Left ventricle myocardium inferior (tissue), 1 donor: Measurements from ENCODE around the gene TIGD1. TPM values are rescaled to one million over a fixed set of nuclear protein-coding genes. Genes with fewer than 3 reads are reported as not detected.

Experiments used
- DNase-seq: peaks from one replicate; pipeline ENCODE4 v3.0.0-alpha.2; 2020
- H3K27ac ChIP-seq: fragments of 200-600 bp; replicated peaks from 2 replicates; pipeline ENCODE4 v1.8.0; 2021
- H3K27me3 ChIP-seq: fragments of 200-600 bp; 2 replicates; pipeline ENCODE4 v1.8.0; 2021; ENCODE audit warnings: low read depth
- H3K36me3 ChIP-seq: fragments of 200-600 bp; 2 replicates; pipeline ENCODE4 v1.8.0; 2021
- H3K4me1 ChIP-seq: fragments of 200-600 bp; 2 replicates; pipeline ENCODE4 v1.8.0; 2021
- H3K4me3 ChIP-seq: fragments of 200-600 bp; 2 replicates; pipeline ENCODE4 v1.8.0; 2021; ENCODE audit warnings: mild to moderate bottlenecking, moderate library complexity
- H3K9me3 ChIP-seq: fragments of 200-600 bp; replicated peaks from 2 replicates; pipeline ENCODE4 v1.8.0; 2021
- CTCF ChIP-seq: fragments of 200-600 bp; IDR thresholded peaks from 2 replicates; pipeline ENCODE4 v1.8.0; 2021; ENCODE audit warnings: antibody characterized with exemption, mild to moderate bottlenecking, borderline replicate concordance
- intact Hi-C: fragments of 100-400 bp; cut with micrococcal nuclease; formaldehyde crosslinking; loops from one replicate; pipeline ENCODE4 v1.11.0; 2022
- total RNA-seq: library from RNA; stranded (reverse); fragmentation: NEBNext Ultra II Directional; extraction: Animal tissue kit (Norgen Biotek cat#: 25700); gene quantifications from one replicate; pipeline ENCODE4 v1.2.1, GENCODE V29; 2021
- donor health status: DM: no; HTN: yes; CAD: no; lungs with severe emphysema.

TIGD1 gene
- total RNA-seq, 1 donor from 2014 or later, result 2.4 TPM

- H3K27me3 ChIP-seq, result no peaks in the 10 kb centered on the region
- H3K36me3 ChIP-seq, result peaks cover 41% of the 10 kb centered on the region
- no peak for TF ChIP-seq CTCF
- H3K27ac ChIP-seq, result no peak overlapping the region
- intact Hi-C loops, result no loop called here
- H3K4me1 ChIP-seq, result peaks cover 19% of the 10 kb centered on the region
- H3K4me3 ChIP-seq, result no peak overlapping the region
- no peak for DNase-seq
- peaks cover 8% of the 10 kb centered on the region for H3K9me3 ChIP-seq
Observed at GRCh38 chr2:232581725-232582124, 31.4 kb upstream of the TIGD1 start.

- no peak for TF ChIP-seq CTCF
- H3K36me3 ChIP-seq, result peaks cover 51% of the 10 kb centered on the region
- no peak overlapping the region for H3K27ac ChIP-seq
- intact Hi-C loops, result no loop called here
- peaks cover 19% of the 10 kb centered on the region for H3K4me1 ChIP-seq
- H3K9me3 ChIP-seq, result peaks cover 8% of the 10 kb centered on the region
- DNase-seq, result no peak
- H3K4me3 ChIP-seq, result no peak overlapping the region
- H3K27me3 ChIP-seq, result no peaks in the 10 kb centered on the region
Observed at GRCh38 chr2:232580648-232580981, 30.3 kb upstream of the TIGD1 start.

GRCh38 chr2:232578626-232579025 lies 28.3 kb upstream of the TIGD1 start:
- no peak for DNase-seq
- no peak overlapping the region for H3K4me3 ChIP-seq
- peaks cover 19% of the 10 kb centered on the region for H3K4me1 ChIP-seq
- peaks cover 63% of the 10 kb centered on the region for H3K36me3 ChIP-seq
- H3K9me3 ChIP-seq, result no peaks in the 10 kb centered on the region
- intact Hi-C loops, result no loop called here
- H3K27me3 ChIP-seq, result no peaks in the 10 kb centered on the region
- no peak overlapping the region for H3K27ac ChIP-seq
- no peak for TF ChIP-seq CTCF

GRCh38 chr2:232577841-232578240 lies 27.5 kb upstream of the TIGD1 start:
- intact Hi-C loops, result no loop called here
- no peak for DNase-seq
- H3K27ac ChIP-seq, result no peak overlapping the region
- no peaks in the 10 kb centered on the region for H3K9me3 ChIP-seq
- no peak for TF ChIP-seq CTCF
- peaks cover 19% of the 10 kb centered on the region for H3K4me1 ChIP-seq
- H3K4me3 ChIP-seq, result no peak overlapping the region
- H3K27me3 ChIP-seq, result no peaks in the 10 kb centered on the region
- H3K36me3 ChIP-seq, result peaks cover 66% of the 10 kb centered on the region

- no peaks in the 10 kb centered on the region for H3K27me3 ChIP-seq
- no peak for TF ChIP-seq CTCF
- peaks cover 19% of the 10 kb centered on the region for H3K4me1 ChIP-seq
- H3K27ac ChIP-seq, result no peak overlapping the region
- no peaks in the 10 kb centered on the region for H3K9me3 ChIP-seq
- DNase-seq, result no peak
- peaks cover 68% of the 10 kb centered on the region for H3K36me3 ChIP-seq
- intact Hi-C loops, result no loop called here
- H3K4me3 ChIP-seq, result no peak overlapping the region
Observed at GRCh38 chr2:232576995-232577394, 26.6 kb upstream of the TIGD1 start.

- no peak overlapping the region for H3K27ac ChIP-seq
- no peaks in the 10 kb centered on the region for H3K9me3 ChIP-seq
- TF ChIP-seq CTCF, result no peak
- DNase-seq, result no peak
- no peak overlapping the region for H3K4me3 ChIP-seq
- H3K27me3 ChIP-seq, result no peaks in the 10 kb centered on the region
- peaks cover 15% of the 10 kb centered on the region for H3K4me1 ChIP-seq
- intact Hi-C loops, result no loop called here
- peaks cover 66% of the 10 kb centered on the region for H3K36me3 ChIP-seq
Observed at GRCh38 chr2:232575404-232575746, 25.0 kb upstream of the TIGD1 start.
